Activated CD8-positive, alpha-beta memory T cell treated with anti-CD3 and anti-CD28 coated beads for 1 hour (primary cell): ENCODE results near the gene MTERF4.

Source experiments
- DNase-seq, 2 donors: peaks; one replicate each; pipeline ENCODE4 v3.0.0-alpha.2; 2020; ENCODE audit warnings: low read depth in 1 of 2; ENCODE audit errors: extremely low read depth in 1 of 2

Gene MTERF4

DNA sequence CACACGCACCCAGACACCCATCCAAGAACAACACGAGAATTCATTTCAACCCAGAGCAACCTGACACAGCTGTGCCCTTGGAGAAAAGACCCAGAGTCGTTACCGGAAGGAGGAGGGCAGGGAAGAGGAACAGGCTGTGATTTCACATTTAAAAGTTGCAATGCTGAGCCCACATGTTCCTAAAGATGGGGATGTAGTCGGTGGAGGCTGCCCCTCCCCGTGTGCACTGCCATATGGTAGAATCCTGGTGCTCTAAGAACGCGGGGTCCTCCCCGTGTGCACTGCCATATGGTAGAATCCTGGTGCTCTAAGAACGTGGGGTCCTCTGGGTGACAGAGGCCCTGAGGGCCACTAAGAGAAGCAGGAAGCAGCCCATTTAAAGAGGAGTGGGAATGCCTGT is 10.9 kb downstream of the MTERF4 start:
- DNase-seq, result no peak

DNA sequence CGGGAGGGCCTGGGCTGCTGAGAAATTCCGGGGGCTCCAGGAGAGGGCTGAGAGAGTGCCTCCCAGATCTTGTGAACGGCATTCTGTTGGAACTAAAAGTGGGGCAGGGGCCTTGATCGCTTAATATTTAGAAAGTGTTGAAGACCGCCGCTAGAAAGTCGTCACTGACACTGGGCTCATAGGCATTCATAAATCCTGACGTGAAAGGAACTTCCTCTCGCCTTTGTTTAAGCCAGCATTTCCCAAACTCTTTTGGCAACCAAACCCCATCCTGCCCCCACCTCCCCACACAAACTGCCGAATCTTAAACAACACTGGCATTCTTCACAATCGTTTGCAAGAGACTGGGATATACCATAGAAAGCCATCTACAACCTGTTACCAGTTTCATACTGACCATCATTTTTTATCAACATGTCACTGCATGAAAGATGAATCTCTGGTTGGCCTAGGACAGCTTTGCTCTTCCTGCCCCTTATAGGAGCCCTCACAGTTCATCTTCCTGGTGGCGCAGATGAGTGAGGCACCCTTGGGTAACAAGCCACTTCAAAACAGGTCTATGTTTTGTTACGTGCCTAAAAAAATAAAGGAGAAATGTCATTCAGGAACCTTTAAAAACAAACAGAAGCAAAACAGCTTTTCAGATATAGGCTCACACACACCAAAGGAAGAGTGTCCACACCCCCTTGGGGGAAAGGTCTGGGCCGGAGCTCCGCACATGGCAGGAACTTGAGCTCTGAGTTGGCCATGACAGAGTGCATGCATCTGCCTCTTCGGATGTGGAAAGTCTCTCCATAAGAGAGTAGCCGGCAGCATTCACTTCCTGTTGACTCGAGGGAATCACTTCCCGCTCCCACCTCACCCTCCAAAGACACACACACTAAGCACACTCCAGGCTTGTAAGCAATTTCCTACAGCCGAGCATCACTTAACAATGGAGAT is 13.0 kb downstream of the MTERF4 start:
- no peak for DNase-seq

DNA sequence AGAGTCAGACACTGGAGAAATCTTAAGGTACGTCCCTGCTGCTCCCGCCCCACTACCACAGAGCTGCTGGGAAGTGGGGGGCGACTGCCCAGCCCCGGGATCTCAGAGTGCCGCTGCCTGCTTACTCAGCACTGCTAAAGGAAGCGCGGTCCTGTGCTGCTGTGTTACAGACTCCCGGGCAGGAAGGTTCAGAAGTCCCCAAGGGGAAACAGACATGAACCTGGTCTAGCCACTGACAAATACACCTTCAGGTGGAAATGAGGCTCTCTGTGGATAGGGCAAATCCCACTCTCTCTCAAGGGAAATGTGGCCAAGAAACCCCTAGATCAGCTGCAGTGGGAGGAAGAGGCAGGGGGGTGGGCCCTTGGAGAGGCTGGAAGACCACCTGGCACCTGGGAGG is 13.7 kb downstream of the MTERF4 start:
- DNase-seq, result no peak

DNA sequence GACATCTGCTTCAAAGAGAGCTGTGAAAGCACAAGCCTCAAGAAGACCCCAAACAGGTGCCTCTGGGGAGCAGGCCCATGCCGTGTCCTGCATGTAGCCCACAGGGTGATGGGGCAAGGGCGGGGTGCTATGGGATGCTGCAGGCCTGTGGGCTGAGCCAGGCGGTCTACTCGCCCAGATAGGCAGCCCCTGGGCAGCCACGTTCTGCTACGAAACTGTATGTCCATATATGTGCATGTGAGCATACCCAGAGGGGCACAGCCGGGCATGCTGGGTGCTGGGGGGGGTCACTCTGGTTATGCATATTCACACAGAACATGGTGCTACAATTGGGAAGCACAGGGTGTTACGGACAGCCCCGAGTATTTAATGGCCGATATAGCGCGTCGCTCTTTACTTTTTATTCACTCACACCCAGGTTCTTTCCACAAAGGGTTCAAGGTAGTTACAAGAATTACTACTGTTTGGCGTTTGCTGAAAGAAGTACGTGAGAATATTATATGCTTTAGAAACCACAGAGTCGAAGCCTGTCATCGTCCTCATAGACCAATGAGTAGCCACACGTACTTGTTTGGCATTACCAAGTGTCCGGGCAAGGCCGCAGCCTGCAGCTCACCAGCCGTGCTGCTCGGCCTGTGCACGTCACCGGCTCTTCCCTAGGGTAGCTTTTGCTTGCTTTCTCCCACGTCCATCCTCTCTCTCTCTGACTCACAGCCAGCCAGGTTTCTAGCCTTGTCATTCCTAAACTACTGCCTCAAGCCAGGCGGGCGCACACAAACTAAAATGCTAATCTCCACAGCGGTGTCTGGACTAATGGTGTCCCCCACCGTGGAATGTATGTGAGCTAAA is 14.4 kb downstream of the MTERF4 start:
- no peak for DNase-seq

DNA sequence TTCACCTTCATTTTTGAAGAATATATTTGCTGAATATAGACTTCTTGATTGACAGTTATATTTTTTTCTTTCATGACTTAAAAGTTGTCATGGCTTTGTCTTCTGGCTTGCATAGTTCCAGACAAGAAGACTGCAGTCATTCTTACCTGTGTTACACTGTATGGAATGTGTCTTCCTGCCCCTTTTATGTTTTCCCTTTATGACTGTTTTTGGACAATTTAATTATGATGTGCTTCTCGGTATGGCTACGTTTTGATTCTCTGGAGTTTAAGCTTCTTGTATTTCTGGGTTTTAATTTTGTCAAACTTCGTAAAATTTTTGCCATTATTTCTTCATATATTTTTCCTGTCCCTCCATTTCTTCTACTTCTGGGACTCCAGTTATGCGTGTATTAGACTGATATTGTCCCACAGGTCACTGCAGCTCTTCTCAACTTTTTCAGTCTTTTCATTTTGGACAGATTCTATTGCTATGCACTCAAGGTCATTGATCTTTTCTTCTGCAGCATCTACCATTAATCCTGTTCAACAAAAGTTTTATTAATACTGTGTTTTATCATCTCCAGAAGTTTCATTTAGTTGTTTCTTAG is 17.1 kb downstream of the MTERF4 start:
- no peak for DNase-seq

DNA sequence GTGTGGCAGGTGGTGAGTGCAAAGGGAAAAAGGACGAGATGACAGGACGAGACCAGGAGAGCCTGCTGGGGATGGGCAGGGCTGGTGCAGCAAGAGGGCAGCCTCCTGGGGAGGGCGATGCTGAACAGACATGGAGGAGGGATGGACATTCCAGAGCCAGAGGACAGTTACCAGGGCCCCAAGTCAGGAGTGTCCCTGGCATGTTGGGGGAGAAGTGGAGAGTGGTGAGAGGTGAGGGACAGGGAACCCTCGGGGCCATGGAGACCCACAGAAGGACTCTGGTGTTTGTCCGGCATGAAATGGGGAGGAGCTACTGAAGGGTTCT is 19.0 kb downstream of the MTERF4 start:
- DNase-seq, result no peak

DNA sequence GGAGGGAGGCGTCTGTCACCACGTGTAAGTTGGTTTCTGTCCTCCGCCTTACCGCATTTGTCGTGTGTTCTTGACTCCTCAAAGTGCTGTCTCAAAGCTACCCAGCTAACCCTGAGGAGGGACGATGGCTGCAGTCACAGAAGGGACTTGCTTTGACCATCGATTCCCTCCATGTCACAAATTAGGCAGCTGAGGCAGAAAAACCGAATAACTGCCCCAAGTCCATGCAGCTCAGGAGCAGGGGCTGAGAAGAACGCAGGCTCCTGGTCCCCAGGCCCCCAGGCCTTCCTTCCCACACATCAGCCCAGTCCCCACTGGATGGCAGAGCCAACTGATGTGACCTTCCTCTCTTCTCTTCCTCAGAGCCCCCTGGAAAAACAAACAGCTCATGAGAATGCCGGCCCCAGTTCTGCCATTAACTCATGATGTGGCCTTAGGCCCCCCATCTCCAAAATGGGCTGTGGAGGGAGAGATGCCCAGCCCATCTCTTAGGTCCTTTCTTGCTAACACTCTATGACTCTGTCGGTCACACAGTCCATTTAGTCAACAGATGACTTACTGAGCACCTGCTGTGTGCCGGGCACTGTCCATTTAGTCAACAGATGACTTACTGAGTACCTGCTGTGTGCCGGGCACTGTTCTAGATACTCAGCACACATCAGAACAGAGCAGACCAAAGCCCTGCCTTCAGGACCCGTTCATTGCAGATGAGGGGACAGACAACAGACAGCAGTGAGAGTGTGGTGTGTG is 19.6 kb downstream of the MTERF4 start:
- DNase-seq, result no peak

DNA sequence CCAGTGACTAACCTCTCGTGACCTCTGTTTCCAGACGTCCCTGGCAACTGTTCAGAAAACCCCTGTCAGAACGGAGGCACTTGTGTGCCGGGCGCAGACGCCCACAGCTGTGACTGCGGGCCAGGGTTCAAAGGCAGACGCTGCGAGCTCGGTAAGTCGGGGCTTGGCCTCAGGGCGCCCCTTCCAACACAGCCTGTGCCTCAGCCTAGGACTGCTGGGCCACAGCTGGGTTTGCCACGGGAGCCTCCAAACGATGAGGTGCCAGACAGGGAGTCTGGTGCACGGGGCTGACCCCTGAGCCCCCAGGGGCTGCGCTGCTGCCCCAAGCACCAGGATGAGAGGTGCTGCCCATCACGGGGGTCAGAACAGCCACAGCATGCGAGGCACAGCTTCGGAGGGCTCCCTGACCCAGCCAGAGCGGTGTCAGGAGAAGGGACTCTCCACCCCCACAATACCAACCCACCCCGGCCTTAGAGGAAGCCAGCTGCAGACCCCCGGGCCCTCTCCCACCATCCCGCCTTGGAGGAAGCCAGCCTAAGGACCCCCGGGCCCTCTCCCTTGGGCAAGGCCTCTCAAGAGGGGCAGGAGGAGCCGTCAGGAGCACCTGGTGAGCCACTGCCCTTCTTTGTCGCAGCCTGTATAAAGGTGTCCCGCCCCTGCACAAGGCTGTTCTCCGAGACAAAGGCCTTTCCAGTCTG is 20.3 kb downstream of the MTERF4 start:
- no peak for DNase-seq

DNA sequence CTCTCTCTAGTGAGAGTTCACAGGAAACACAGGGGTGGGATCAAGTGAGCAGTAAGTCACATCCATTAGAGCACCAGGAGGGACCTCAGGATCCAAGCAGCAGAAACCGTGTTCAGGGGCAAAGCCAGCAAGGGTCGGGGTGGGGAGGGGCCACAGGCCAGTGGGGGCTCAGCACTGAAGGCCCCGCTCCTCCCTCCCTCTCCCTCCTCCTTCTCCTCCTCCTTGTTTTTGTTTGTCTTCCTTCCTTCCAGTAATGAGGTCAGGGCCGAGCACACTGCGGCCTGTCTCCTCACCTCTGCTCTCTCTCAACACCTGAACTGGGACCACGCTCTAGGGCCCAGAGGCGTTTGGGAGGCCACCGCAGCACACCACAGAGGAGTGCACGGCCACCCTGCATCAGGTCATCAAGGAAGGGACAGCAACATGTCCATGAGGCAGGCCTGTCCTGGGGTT is 20.9 kb downstream of the MTERF4 start:
- no peak for DNase-seq

DNA sequence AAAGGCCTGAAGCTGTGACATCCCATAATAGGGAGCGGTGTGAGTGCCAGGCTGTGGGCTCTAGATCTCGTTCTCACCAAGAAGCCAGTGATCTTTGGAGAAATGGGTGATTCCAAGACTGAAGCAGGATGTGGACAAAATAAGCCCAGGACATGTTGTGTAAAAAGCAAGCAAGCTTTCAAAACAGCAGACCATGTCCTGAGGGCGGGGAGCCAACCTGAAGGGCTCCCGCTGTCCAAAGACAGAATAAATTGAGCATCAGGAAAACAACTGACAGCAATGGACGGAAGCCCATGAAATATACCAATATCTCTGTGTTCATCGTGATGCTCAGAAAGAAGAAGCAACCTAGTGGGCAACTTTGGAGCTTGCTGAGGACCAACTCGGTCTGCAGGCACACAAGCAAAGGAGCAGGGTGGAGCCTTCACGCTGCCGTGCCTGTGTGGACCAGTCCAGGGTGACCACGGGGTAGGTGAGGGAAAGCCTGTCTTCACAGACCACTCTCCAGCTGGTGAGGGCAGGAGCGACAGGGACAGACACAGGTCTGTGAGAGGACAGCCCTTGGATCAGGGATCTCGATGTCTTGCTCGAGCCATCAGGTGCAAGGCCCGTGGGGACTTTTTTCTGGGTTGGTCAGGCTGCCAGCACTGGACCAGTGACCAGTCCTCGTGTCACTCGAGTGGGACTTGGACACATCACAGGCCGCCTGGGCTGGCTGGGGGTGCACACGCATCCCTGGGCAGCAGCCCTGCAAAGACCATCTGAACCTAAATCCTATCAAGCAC is 21.5 kb downstream of the MTERF4 start:
- no peak for DNase-seq

DNA sequence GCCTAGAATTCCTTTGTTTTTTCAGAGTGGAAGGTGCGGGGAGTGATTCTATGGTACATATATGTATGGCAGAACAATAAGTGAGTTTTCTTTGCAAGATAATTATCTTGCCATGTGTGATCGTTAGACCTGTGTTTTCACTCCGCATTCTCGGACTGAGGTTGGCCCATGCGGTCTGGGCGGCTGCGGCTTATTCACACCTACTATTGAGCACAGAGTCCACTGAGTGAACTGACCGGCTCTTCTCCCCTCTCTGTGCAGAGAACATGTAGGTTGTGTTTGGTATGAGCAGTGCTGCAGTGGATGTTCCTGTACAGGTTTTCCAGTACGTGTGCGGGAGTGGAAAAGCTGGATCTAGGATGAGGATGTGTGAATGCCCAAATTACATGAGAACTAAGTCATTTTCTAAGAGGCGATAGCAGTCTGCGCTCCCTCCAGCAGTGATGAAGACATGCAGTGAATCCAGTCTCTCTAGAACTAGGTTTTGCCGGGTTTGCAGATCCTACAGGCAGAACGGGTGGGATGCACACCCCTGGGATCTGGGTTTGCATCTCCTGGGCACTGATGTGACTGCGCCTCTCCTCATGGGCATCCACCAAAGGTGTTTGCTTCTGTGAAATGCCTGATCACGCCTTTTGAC is 27.1 kb downstream of the MTERF4 start:
- DNase-seq, result no peak

DNA sequence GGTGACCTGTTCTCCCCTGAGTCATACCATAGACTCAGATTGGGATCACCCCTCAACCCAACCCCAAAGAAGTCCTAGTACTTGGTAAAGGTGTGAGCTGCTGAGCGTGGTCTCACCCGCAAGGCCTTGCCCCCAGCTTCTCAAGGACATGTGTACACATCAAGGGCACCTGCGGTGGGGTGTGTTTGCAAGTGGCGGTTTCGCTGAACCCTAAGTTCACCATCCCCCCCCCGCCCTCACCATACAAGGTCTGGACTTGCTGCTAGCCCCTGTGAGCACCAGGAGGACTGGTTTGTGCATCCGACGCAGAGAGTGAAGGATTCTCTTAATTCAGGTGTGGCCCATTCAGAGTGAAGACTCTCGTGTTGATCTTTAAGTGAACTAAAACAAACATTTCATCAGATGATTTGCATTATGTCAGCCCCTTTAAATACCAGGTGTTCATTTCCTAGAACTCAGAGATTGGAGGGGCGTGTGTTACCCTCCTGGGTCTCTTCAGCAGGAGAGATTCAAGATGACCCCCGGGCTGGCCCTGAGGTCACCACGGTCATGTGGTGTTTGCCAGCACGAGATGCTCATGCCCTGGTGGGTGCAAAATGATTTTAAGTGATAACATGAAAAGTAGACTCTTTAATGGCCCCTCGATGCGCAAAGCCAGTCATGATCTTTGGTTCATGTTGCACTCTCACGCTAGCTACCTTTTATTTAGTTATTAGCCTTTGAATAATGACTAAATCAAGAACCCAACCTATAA is 27.8 kb downstream of the MTERF4 start:
- DNase-seq, result no peak

DNA sequence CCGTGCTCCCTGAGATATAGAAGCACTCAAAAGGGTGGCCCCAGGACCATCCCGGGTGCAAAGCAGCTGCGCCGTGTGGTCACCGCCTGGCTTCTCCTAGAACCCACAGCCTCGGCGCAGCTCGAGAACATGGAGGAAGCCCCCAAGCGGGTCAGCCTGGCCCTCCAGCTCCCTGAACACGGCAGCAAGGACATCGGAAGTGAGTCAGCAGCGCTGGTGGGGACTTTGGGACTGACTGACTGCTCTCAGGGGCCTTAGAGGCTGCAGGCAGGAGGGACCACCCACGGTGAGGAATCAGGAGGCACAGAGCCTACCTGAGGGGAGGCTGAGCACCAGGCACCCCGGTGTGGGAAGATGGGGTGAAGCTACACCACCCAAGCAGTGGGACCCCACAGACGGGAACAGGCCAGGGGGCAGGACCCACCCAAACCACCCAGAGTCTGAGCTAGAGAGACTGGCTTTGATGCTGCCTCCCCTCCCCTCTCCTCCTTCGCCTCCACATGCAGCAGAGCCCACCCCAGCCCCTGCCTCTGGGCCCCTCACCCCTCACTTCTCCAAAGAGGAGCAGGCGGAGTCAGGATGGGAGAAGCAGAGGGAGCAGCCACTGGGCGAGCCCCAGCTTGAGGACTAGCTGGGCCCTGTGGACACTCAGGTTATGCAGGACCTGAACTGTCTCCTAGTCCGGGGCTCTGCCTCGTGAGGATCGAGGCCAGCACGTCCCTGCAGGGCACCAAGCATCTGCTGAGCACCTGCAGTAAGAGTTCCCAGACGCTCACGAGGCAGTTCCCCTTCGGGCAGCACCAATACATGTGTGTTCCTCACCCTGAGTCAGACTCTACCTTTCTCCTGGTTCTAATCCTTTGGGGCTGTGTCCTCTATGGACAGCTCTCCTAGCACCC is 28.7 kb downstream of the MTERF4 start:
- no peak for DNase-seq

DNA sequence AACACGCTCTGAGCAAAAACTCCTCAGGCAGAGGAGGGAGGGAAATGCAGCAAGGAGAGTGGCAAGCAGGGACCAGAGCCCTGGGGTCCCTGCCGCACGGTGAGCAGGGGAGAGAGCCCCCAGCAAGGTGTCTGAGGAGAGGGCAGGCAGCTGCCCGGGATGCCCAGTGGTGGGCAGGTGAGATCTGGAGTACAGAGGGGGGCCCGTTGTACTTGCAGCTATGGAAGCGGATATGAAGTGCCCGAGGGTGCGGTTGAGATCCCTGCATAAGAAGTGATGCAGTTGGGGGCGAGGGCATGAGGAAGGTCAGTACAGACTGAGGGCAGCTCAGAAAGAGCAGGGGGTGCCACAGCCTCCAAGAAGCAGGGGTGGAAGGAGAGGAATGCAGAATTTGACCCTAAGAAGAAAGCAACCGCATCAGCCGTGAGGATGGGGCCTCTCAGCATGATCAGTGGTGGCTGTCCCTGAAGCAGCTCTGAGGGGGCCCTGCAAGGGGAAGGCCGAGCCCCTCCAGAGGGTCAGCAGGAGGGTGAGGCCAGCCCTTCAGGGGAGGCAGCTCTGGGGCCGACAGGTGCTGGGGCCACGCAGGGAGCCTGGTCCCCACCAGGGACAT is 29.4 kb downstream of the MTERF4 start:
- DNase-seq, result no peak

DNA sequence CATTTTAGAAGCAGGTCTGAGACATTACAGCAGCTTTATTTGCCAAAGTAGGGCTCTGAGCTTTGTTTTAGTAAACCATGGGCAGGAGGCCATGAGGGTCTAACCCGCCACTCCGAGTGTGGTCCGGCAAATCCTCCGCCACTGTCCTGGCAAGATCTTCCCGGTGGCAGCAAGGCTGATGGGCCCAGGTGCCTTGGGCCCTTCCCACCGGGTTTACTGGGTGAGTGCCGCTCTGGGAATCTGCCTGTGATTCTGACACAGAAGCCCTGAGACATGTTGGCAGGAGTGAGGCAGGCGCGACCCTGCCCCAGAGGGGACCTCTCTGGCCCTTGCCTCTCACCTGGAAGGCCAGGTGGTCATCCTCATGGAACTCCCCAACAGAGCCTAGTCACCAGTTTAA is 29.9 kb downstream of the MTERF4 start:
- no peak for DNase-seq

DNA sequence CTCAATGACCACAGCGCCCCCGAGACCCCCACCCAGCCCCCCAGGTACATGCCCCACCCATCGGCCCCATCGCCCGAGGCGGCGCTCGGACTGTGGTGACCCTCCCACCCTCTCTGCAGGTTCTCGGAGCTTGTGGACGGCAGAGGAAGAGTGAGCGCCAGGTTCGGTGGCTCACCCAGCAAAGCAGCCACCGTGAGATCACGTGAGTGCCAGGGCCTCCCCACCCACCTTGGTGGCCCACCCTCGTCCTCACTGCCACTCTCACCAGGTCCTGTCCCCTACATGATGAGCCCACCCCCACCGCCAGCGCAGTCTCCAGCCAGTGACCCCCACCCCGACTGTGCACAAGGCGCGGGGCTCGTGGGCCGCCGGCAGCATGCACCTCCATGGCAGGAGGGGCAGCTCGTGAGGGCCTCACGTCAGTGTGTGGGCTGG is 30.4 kb downstream of the MTERF4 start:
- no peak for DNase-seq
